K562 (cell line): ENCODE data around the gene CALU. TPM values are rescaled to one million over a fixed set of nuclear protein-coding genes. Genes with fewer than 3 reads are reported as not detected.

Experiments used
- ADNP ChIP-seq: fragments of 200-800 bp; sonication (Bioruptor generic); IDR thresholded peaks from 2 replicates; pipeline ENCODE4 v1.6.1; 2016; ENCODE audit warnings: missing genetic modification characterization, missing compliant biosample characterization
- BCL6 ChIP-seq: fragments of 250-450 bp; sonication (Bioruptor Pico); IDR thresholded peaks from 2 replicates; pipeline ENCODE4 v1.4.0; 2020
- DIDO1 ChIP-seq: fragments of 450-650 bp; IDR thresholded peaks from 2 replicates; pipeline ENCODE4 v1.6.1; 2016; ENCODE audit warnings: low read depth, missing biosample characterization, missing genetic modification characterization
- FOSL1 ChIP-seq: fragments of 200-800 bp; sonication (Bioruptor generic); conservative IDR thresholded peaks from 2 replicates; pipeline ENCODE4 v1.6.1; 2016; ENCODE audit warnings: missing genetic modification characterization, missing compliant biosample characterization
- GABPB1 ChIP-seq: sonication (generic); formaldehyde crosslinking; IDR thresholded peaks from 2 replicates; pipeline ENCODE4 v1.8.0; 2022; ENCODE audit warnings: mild to moderate bottlenecking, missing genetic modification reagents
- NR2C1 ChIP-seq, 2 experiments: fragments of 450-650 bp; IDR thresholded peaks; 2 replicates each; pipeline ENCODE4 v1.6.1; 2017; ENCODE audit warnings: mild to moderate bottlenecking in 2 of 2, antibody characterized with exemption in 1 of 2, inconsistent platforms in 1 of 2, missing compliant biosample characterization in 1 of 2, missing genetic modification characterization in 1 of 2
- NR2F6 ChIP-seq: fragments of 450-650 bp; formaldehyde crosslinking; IDR thresholded peaks from 2 replicates; pipeline ENCODE4 v1.4.0; 2020; ENCODE audit warnings: mild to moderate bottlenecking
- POLR2B ChIP-seq: fragments of 450-650 bp; IDR thresholded peaks from 2 replicates; pipeline ENCODE4 v1.6.1; 2018; ENCODE audit warnings: low read depth; ENCODE audit not compliant: partially characterized antibody
- RBM17 ChIP-seq: fragments of 200-400 bp; formaldehyde crosslinking; IDR thresholded peaks from 2 replicates; pipeline ENCODE4 v1.6.1; 2017; ENCODE audit warnings: low read depth, mild to moderate bottlenecking, low read length, borderline replicate concordance
- SREBF2 ChIP-seq: sonication (generic); formaldehyde crosslinking; IDR thresholded peaks from 2 replicates; pipeline ENCODE4 v1.4.0; 2020; ENCODE audit warnings: mild to moderate bottlenecking, missing genetic modification reagents
- TEAD4 ChIP-seq, 2 experiments: sonication (generic) in 1 of 2; formaldehyde crosslinking in 1 of 2; IDR thresholded peaks; 2 replicates each; pipeline versions ENCODE4 v1.6.1 to v1.8.0; 2012 to 2022; ENCODE audit warnings: borderline replicate concordance in 1 of 2, inconsistent platforms in 1 of 2, low read length in 1 of 2, mild to moderate bottlenecking in 1 of 2, missing genetic modification reagents in 1 of 2
- ZBED1 ChIP-seq: IDR thresholded peaks from 2 replicates; pipeline ENCODE4 v1.6.1; 2014
- ZBTB8A ChIP-seq: fragments of 450-650 bp; IDR thresholded peaks from 2 replicates; pipeline ENCODE4 v1.6.1; 2018; ENCODE audit warnings: mild to moderate bottlenecking, moderate library complexity; ENCODE audit not compliant: partially characterized antibody
- ZC3H4 ChIP-seq: sonication (generic); formaldehyde crosslinking; IDR thresholded peaks from 2 replicates; pipeline ENCODE4 v1.9.0; 2021; ENCODE audit warnings: missing genetic modification reagents, borderline replicate concordance
- ZNF444 ChIP-seq: fragments of 250-450 bp; sonication (Bioruptor Pico); IDR thresholded peaks from 2 replicates; pipeline ENCODE4 v1.4.0; 2020; ENCODE audit warnings: mild to moderate bottlenecking, moderate library complexity
- ZNF668 ChIP-seq: fragments of 250-450 bp; sonication (Bioruptor Pico); IDR thresholded peaks from 2 replicates; pipeline ENCODE4 v1.8.0; 2022; ENCODE audit warnings: mild to moderate bottlenecking, inconsistent platforms
- ZZZ3 ChIP-seq: fragments of 450-650 bp; IDR thresholded peaks from 2 replicates; pipeline ENCODE4 v1.6.1; 2016; ENCODE audit warnings: antibody characterized with exemption, mild to moderate bottlenecking, moderate library complexity
- polyA plus RNA-seq, 8 experiments: library from polyadenylated mRNA; depleted of rRNA in 4 of 8; stranded (reverse) in 5 of 8; unstranded in 3 of 8; fragments of >200 nt; fragmentation: Nextera tagmentation in 2 of 8; fragmentation: Illumina TruSeq in 1 of 8; extraction: Ambion mirVana in 2 of 8; extraction: Trizol in 1 of 8; gene quantifications; 2 replicates each; pipeline versions ENCODE4 v1.2.1 to v1.2.3, GENCODE V29; 2011 to 2014; ENCODE audit warnings: inconsistent platforms in 1 of 8, missing spikeins in 1 of 8
- total RNA-seq, 7 experiments: library from RNA; depleted of rRNA in 6 of 7; stranded (reverse); fragments of >200 nt in 6 of 7; fragmentation: Illumina TruSeq in 2 of 7; extraction: Trizol in 2 of 7; gene quantifications; 2 replicates each; pipeline versions ENCODE4 v1.2.1 to v1.2.3, GENCODE V29; 2011 to 2021; ENCODE audit warnings: low replicate concordance in 1 of 7
- TF ChIP-seq, protein P1 (sequence below): sonication (generic); formaldehyde crosslinking; IDR thresholded peaks from 2 replicates; pipeline ENCODE4 v1.8.0; 2022; ENCODE audit warnings: missing genetic modification reagents, mild to moderate bottlenecking, borderline replicate concordance
- TF ChIP-seq, protein P2 (sequence below), 3 experiments: fragments of 200-800 bp in 1 of 3; fragments of 250-450 bp in 1 of 3; fragments of 450-650 bp in 1 of 3; sonication (Bioruptor Pico) in 1 of 3; sonication (Bioruptor generic) in 1 of 3; formaldehyde crosslinking in 1 of 3; IDR thresholded peaks; 2 replicates each; pipeline versions ENCODE4 v1.6.1 to v1.8.0; 2016 to 2022; ENCODE audit warnings: mild to moderate bottlenecking in 2 of 3, missing genetic modification characterization in 2 of 3, missing compliant biosample characterization in 1 of 3, moderate library complexity in 1 of 3
- TF ChIP-seq, protein P3 (sequence below): fragments of 450-650 bp; IDR thresholded peaks from 2 replicates; pipeline ENCODE4 v1.6.1; 2016; ENCODE audit warnings: low read depth, mild to moderate bottlenecking, moderate library complexity

Gene CALU
- total and polyA plus RNA-seq, 9 of the 15 experiments (the other 6 are each of a cell fraction or from before 2014, with no cell fraction given): 166 to 286 (median 215) TPM

DNA sequence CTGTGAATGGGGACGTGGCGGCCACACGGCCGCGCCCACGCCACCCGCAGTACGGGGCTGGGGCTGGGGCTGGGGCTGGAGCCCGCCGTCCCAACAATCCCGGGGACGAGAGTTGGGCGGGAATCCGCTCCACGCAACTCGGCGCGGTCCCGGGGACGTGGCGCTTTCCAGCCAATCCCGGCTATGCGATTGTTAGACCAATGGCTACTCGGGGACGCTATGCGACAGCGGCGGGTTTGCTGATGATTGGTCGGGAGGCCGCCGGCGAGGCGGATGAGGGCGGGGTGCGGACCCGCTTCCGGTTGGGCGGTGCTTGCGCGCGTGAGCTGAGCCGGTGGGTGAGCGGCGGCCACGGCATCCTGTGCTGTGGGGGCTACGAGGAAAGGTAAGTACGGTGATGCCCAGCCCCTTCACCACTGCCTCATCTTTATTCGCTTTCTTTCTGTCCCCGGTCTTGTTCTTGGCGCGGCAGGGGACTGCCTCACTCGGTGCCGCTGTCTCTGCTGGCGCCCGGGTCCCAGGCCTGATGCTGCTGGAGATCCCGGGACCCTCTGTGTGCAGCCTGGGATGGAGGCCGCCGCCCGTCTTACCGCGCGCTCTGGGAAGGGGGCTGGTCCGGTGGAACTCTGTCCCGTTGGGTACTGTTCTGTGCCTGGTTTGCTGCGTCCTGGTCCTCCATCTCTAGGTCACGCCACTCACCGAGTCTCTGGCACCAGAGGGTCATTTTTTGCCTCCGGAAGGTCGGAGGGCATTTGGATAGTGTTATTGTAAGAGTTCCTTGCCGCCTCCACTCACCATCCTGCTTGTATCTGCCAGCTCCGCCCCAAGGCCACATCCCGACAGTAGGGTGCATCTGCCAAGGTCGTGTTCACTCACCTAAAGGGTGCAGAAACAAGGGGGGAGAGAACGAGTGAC, at the start of gene CALU (continued):
- TF ChIP-seq, protein P1, sequence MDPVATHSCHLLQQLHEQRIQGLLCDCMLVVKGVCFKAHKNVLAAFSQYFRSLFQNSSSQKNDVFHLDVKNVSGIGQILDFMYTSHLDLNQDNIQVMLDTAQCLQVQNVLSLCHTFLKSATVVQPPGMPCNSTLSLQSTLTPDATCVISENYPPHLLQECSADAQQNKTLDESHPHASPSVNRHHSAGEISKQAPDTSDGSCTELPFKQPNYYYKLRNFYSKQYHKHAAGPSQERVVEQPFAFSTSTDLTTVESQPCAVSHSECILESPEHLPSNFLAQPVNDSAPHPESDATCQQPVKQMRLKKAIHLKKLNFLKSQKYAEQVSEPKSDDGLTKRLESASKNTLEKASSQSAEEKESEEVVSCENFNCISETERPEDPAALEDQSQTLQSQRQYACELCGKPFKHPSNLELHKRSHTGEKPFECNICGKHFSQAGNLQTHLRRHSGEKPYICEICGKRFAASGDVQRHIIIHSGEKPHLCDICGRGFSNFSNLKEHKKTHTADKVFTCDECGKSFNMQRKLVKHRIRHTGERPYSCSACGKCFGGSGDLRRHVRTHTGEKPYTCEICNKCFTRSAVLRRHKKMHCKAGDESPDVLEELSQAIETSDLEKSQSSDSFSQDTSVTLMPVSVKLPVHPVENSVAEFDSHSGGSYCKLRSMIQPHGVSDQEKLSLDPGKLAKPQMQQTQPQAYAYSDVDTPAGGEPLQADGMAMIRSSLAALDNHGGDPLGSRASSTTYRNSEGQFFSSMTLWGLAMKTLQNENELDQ (CRISPR knock-in tag): peak; percentile 72; the same call in 1 of the 2 replicates
- TF ChIP-seq, protein P2, sequence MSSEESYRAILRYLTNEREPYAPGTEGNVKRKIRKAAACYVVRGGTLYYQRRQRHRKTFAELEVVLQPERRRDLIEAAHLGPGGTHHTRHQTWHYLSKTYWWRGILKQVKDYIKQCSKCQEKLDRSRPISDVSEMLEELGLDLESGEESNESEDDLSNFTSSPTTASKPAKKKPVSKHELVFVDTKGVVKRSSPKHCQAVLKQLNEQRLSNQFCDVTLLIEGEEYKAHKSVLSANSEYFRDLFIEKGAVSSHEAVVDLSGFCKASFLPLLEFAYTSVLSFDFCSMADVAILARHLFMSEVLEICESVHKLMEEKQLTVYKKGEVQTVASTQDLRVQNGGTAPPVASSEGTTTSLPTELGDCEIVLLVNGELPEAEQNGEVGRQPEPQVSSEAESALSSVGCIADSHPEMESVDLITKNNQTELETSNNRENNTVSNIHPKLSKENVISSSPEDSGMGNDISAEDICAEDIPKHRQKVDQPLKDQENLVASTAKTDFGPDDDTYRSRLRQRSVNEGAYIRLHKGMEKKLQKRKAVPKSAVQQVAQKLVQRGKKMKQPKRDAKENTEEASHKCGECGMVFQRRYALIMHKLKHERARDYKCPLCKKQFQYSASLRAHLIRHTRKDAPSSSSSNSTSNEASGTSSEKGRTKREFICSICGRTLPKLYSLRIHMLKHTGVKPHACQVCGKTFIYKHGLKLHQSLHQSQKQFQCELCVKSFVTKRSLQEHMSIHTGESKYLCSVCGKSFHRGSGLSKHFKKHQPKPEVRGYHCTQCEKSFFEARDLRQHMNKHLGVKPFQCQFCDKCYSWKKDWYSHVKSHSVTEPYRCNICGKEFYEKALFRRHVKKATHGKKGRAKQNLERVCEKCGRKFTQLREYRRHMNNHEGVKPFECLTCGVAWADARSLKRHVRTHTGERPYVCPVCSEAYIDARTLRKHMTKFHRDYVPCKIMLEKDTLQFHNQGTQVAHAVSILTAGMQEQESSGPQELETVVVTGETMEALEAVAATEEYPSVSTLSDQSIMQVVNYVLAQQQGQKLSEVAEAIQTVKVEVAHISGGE (CRISPR knock-in tag; IDR thresholded peaks at IDR 0.05): peak in 1 of 3 experiments; percentile 62; a peak in 1 of 6 replicates
- TF ChIP-seq ZZZ3 (no peak), ZC3H4 (peak; percentile 95), ADNP (no peak), BCL6 (CRISPR knock-in tag) (no peak), GABPB1 (CRISPR knock-in tag) (peak; percentile 97), NR2C1 (IDR thresholded peaks at IDR 0.05) (no peak; the same call in 1 of the 2 replicates), NR2C1 (tag; IDR thresholded peaks at IDR 0.05) (peak; percentile 54), ZBTB8A (no peak), POLR2B (peak; percentile 95), ZNF668 (CRISPR knock-in tag) (no peak), TEAD4 (IDR thresholded peaks at IDR 0.05; ENCODE audit: low read length) (0 out of 2 replicates have a peak, but pooled peaks have one; percentile 3), TEAD4 (CRISPR knock-in tag; IDR thresholded peaks at IDR 0.05; ENCODE audit: borderline replicate concordance) (no peak; the same call in 1 of the 2 replicates), FOSL1 (no peak; the same call in 1 of the 2 replicates), NR2F6 (CRISPR knock-in tag) (no peak), DIDO1 (peak; percentile 55; the same call in 1 of the 2 replicates), ZBED1 (0 out of 2 replicates have a peak, but pooled peaks have one; percentile 14), ZNF444 (CRISPR knock-in tag) (no peak), SREBF2 (CRISPR knock-in tag) (no peak), RBM17 (no peak)
- TF ChIP-seq, protein P3, sequence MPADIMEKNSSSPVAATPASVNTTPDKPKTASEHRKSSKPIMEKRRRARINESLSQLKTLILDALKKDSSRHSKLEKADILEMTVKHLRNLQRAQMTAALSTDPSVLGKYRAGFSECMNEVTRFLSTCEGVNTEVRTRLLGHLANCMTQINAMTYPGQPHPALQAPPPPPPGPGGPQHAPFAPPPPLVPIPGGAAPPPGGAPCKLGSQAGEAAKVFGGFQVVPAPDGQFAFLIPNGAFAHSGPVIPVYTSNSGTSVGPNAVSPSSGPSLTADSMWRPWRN: no peak
